Right lobe of liver (tissue), 4 donors: ENCODE data around the gene CYBC1.

Experiments used
- POLR2A ChIP-seq: fragments of 450-650 bp; IDR thresholded peaks from one replicate; pipeline ENCODE4 v1.6.1; 2017; ENCODE audit warnings: antibody characterized with exemption, mild to moderate bottlenecking
- TF ChIP-seq, protein P1 (sequence below), 4 donors: fragments of 200-600 bp in 3 of 4; fragments of 450-650 bp in 1 of 4; IDR thresholded peaks; one replicate each; pipeline versions ENCODE4 v1.5.1 to v1.8.0; 2016 to 2022; ENCODE audit warnings: antibody characterized with exemption in 4 of 4, mild to moderate bottlenecking in 2 of 4
- donor health status: DM: no; HTN: no; CAD: no.
- donor health status: DM: no; HTN: no; CAD: no.
- donor health status: DM: no; HTN: yes; CAD: no.

- no peak for TF ChIP-seq POLR2A
- TF ChIP-seq, protein P1, sequence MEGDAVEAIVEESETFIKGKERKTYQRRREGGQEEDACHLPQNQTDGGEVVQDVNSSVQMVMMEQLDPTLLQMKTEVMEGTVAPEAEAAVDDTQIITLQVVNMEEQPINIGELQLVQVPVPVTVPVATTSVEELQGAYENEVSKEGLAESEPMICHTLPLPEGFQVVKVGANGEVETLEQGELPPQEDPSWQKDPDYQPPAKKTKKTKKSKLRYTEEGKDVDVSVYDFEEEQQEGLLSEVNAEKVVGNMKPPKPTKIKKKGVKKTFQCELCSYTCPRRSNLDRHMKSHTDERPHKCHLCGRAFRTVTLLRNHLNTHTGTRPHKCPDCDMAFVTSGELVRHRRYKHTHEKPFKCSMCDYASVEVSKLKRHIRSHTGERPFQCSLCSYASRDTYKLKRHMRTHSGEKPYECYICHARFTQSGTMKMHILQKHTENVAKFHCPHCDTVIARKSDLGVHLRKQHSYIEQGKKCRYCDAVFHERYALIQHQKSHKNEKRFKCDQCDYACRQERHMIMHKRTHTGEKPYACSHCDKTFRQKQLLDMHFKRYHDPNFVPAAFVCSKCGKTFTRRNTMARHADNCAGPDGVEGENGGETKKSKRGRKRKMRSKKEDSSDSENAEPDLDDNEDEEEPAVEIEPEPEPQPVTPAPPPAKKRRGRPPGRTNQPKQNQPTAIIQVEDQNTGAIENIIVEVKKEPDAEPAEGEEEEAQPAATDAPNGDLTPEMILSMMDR (IDR thresholded peaks at IDR 0.05) = no peak
Observed at GRCh38 chr17:82449883-82450356, 632 bp downstream of the CYBC1 start.
